Karpas-422 (cell line): ENCODE measurements around the gene LGI1. TPM values are rescaled to one million over a fixed set of nuclear protein-coding genes. Genes with fewer than 3 reads are reported as not detected.

Experiments used
- DNase-seq: peaks from one replicate; pipeline ENCODE4 v3.0.0-alpha.2; 2015
- H2AFZ ChIP-seq: fragments of 200-600 bp; sonication (generic); 2 replicates; pipeline ENCODE4 v1.6.1; 2014; ENCODE audit warnings: antibody characterized with exemption, low read length, mixed read lengths
- H3K27ac ChIP-seq: fragments of 200-600 bp; sonication (generic); 2 replicates; pipeline ENCODE4 v1.5.1; 2014; ENCODE audit warnings: mild to moderate bottlenecking, low read length, moderate library complexity
- H3K27me3 ChIP-seq: fragments of 200-600 bp; sonication (generic); 2 replicates; pipeline ENCODE4 v1.6.1; 2014; ENCODE audit warnings: low read length, mixed read lengths
- H3K36me3 ChIP-seq: fragments of 200-600 bp; sonication (generic); 2 replicates; pipeline ENCODE4 v1.6.1; 2014; ENCODE audit warnings: low read length, mixed read lengths; ENCODE audit not compliant: insufficient read depth
- H3K4me1 ChIP-seq: fragments of 200-600 bp; sonication (generic); 2 replicates; pipeline ENCODE4 v1.6.1; 2014; ENCODE audit warnings: mild to moderate bottlenecking, low read length, mixed read lengths
- H3K4me2 ChIP-seq: fragments of 200-600 bp; sonication (generic); 2 replicates; pipeline ENCODE4 v1.6.1; 2014; ENCODE audit warnings: low read length, low read depth, mild to moderate bottlenecking; ENCODE audit not compliant: poor library complexity, severe bottlenecking
- H3K4me3 ChIP-seq: fragments of 200-600 bp; sonication (generic); 2 replicates; pipeline ENCODE4 v1.5.1; 2014; ENCODE audit warnings: mild to moderate bottlenecking, antibody characterized with exemption, low read length, mixed read lengths
- H3K79me2 ChIP-seq: fragments of 200-600 bp; sonication (generic); 2 replicates; pipeline ENCODE4 v1.6.1; 2014; ENCODE audit warnings: mild to moderate bottlenecking, low read length, mixed read lengths
- H3K9ac ChIP-seq: fragments of 200-600 bp; sonication (generic); 2 replicates; pipeline ENCODE4 v1.6.0; 2014; ENCODE audit warnings: low read length
- H3K9me2 ChIP-seq: fragments of 200-600 bp; sonication (generic), shearing (Covaris generic); replicated peaks from 2 replicates; pipeline ENCODE4 v1.6.0; 2014; ENCODE audit warnings: mild to moderate bottlenecking, low read length, moderate library complexity; ENCODE audit not compliant: insufficient read depth
- H3K9me3 ChIP-seq: fragments of 300-700, 200-600 bp; sonication (generic); 2 replicates; pipeline ENCODE4 v1.6.1; 2014; ENCODE audit warnings: low read length, mixed read lengths
- H4K20me1 ChIP-seq: fragments of 200-600 bp; sonication (generic); 2 replicates; pipeline ENCODE4 v1.6.1; 2014; ENCODE audit warnings: mild to moderate bottlenecking, antibody characterized with exemption, low read length, low read depth; ENCODE audit not compliant: insufficient read depth
- total RNA-seq: library from RNA; depleted of rRNA; stranded (reverse); fragments of >200 nt; shearing (Covaris generic); gene quantifications from 2 replicates; pipeline ENCODE4 v1.2.3, GENCODE V29; 2014; ENCODE audit warnings: low replicate concordance

LGI1 gene
- total RNA-seq, 1 experiment from 2014 or later, result not detected

GRCh38 chr10:93758508-93758885 is 761 bp downstream of the LGI1 start:
- H3K79me2 ChIP-seq, result no peaks in the 10 kb centered on the region
- no peaks in the 10 kb centered on the region for H3K9me2 ChIP-seq
- no peaks in the 10 kb centered on the region for H3K9me3 ChIP-seq
- no peaks in the 10 kb centered on the region for H3K4me1 ChIP-seq
- H3K9ac ChIP-seq, result no peak overlapping the region
- no peak overlapping the region for H3K27ac ChIP-seq
- no peak for DNase-seq
- H2AFZ ChIP-seq, result no peak overlapping the region
- H4K20me1 ChIP-seq, result no peaks in the 10 kb centered on the region
- H3K27me3 ChIP-seq, result no peaks in the 10 kb centered on the region
- H3K36me3 ChIP-seq, result no peaks in the 10 kb centered on the region
- H3K4me2 ChIP-seq, result no peak overlapping the region
- H3K4me3 ChIP-seq, result no peak overlapping the region

DNA sequence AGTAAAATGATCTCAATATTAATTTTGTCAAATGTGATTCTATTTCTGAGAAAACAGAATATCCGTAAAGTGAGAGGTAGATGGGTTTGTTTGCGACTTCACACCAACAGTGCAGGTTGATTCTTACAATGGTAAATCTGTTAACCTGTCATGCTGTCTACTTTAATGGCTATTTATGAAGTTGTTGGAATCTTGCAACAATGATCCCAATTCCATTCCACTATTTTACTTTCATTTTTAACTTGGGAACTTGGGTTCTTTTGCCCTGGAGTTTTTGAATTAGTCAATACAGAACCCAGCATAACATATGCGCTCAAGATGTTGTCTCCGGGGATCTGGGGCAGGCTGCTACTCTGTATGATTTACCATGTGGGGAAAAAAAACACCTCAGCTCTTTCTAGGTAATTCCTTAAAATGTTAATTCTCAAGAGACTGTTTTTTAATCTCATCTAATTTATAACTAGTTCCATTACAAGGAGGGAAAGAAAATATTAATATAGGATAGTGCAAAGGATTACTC is 1.2 kb downstream of the LGI1 start:
- no peak overlapping the region for H3K27ac ChIP-seq
- no peak overlapping the region for H3K4me3 ChIP-seq
- H3K36me3 ChIP-seq, result no peaks in the 10 kb centered on the region
- H2AFZ ChIP-seq, result no peak overlapping the region
- no peaks in the 10 kb centered on the region for H3K79me2 ChIP-seq
- H3K4me1 ChIP-seq, result no peaks in the 10 kb centered on the region
- no peak for DNase-seq
- H3K9me2 ChIP-seq, result no peaks in the 10 kb centered on the region
- no peaks in the 10 kb centered on the region for H3K9me3 ChIP-seq
- H4K20me1 ChIP-seq, result no peaks in the 10 kb centered on the region
- H3K9ac ChIP-seq, result no peak overlapping the region
- H3K4me2 ChIP-seq, result no peak overlapping the region
- no peaks in the 10 kb centered on the region for H3K27me3 ChIP-seq

GRCh38 chr10:93760490-93760889 is 2.8 kb downstream of the LGI1 start:
- H4K20me1 ChIP-seq, result no peaks in the 10 kb centered on the region
- no peak overlapping the region for H3K4me3 ChIP-seq
- H3K4me1 ChIP-seq, result no peaks in the 10 kb centered on the region
- H3K79me2 ChIP-seq, result no peaks in the 10 kb centered on the region
- no peak for DNase-seq
- no peaks in the 10 kb centered on the region for H3K36me3 ChIP-seq
- no peaks in the 10 kb centered on the region for H3K9me2 ChIP-seq
- no peak overlapping the region for H3K9ac ChIP-seq
- H2AFZ ChIP-seq, result no peak overlapping the region
- H3K9me3 ChIP-seq, result no peaks in the 10 kb centered on the region
- no peak overlapping the region for H3K27ac ChIP-seq
- H3K4me2 ChIP-seq, result no peak overlapping the region
- no peaks in the 10 kb centered on the region for H3K27me3 ChIP-seq

- H4K20me1 ChIP-seq, result no peaks in the 10 kb centered on the region
- no peak overlapping the region for H3K4me2 ChIP-seq
- H3K36me3 ChIP-seq, result no peaks in the 10 kb centered on the region
- DNase-seq, result no peak
- no peak overlapping the region for H2AFZ ChIP-seq
- no peak overlapping the region for H3K4me3 ChIP-seq
- H3K4me1 ChIP-seq, result no peaks in the 10 kb centered on the region
- no peaks in the 10 kb centered on the region for H3K79me2 ChIP-seq
- no peaks in the 10 kb centered on the region for H3K27me3 ChIP-seq
- H3K9me2 ChIP-seq, result no peaks in the 10 kb centered on the region
- no peak overlapping the region for H3K27ac ChIP-seq
- no peaks in the 10 kb centered on the region for H3K9me3 ChIP-seq
- H3K9ac ChIP-seq, result no peak overlapping the region
Measured at GRCh38 chr10:93762979-93763391, 5.2 kb downstream of the LGI1 start.

GRCh38 chr10:93766918-93767317 is 9.2 kb downstream of the LGI1 start:
- Histone ChIP-seq H3K27ac (no peak overlapping the region), H3K9ac (no peak overlapping the region), H3K4me1 (no peaks in the 10 kb centered on the region), H3K79me2 (no peaks in the 10 kb centered on the region), H3K9me3 (no peaks in the 10 kb centered on the region), H3K4me3 (no peak overlapping the region), H3K9me2 (no peaks in the 10 kb centered on the region), H3K27me3 (no peaks in the 10 kb centered on the region), H3K4me2 (no peak overlapping the region), H2AFZ (no peak overlapping the region), H4K20me1 (no peaks in the 10 kb centered on the region), H3K36me3 (no peaks in the 10 kb centered on the region)
- DNase-seq, result no peak

GRCh38 chr10:93767724-93768399 is 10.1 kb downstream of the LGI1 start:
- H3K36me3 ChIP-seq, result no peaks in the 10 kb centered on the region
- no peak overlapping the region for H2AFZ ChIP-seq
- H3K4me2 ChIP-seq, result no peak overlapping the region
- H3K4me1 ChIP-seq, result no peaks in the 10 kb centered on the region
- no peak overlapping the region for H3K9ac ChIP-seq
- no peaks in the 10 kb centered on the region for H3K9me3 ChIP-seq
- H3K4me3 ChIP-seq, result no peak overlapping the region
- no peaks in the 10 kb centered on the region for H3K9me2 ChIP-seq
- no peak overlapping the region for H3K27ac ChIP-seq
- H3K27me3 ChIP-seq, result no peaks in the 10 kb centered on the region
- H3K79me2 ChIP-seq, result no peaks in the 10 kb centered on the region
- no peaks in the 10 kb centered on the region for H4K20me1 ChIP-seq
- no peak for DNase-seq

- no peak overlapping the region for H3K27ac ChIP-seq
- no peaks in the 10 kb centered on the region for H3K27me3 ChIP-seq
- DNase-seq, result no peak
Measured at GRCh38 chr10:93768892-93769291, 11.2 kb downstream of the LGI1 start.

GRCh38 chr10:93771354-93771753 is 13.6 kb downstream of the LGI1 start:
- no peaks in the 10 kb centered on the region for H3K27me3 ChIP-seq
- H3K36me3 ChIP-seq, result no peaks in the 10 kb centered on the region
- H3K9me2 ChIP-seq, result no peaks in the 10 kb centered on the region
- H3K9ac ChIP-seq, result no peak overlapping the region
- no peaks in the 10 kb centered on the region for H4K20me1 ChIP-seq
- H3K4me1 ChIP-seq, result no peaks in the 10 kb centered on the region
- H3K9me3 ChIP-seq, result no peaks in the 10 kb centered on the region
- no peak overlapping the region for H3K4me2 ChIP-seq
- no peak overlapping the region for H3K4me3 ChIP-seq
- H2AFZ ChIP-seq, result no peak overlapping the region
- DNase-seq, result no peak
- no peaks in the 10 kb centered on the region for H3K79me2 ChIP-seq
- H3K27ac ChIP-seq, result no peak overlapping the region

More at GRCh38 chr10:93768892-93769291, 11.2 kb downstream of the LGI1 start:
- Histone ChIP-seq H3K4me2 (no peak overlapping the region), H3K36me3 (no peaks in the 10 kb centered on the region), H4K20me1 (no peaks in the 10 kb centered on the region), H3K4me1 (no peaks in the 10 kb centered on the region), H3K9me3 (no peaks in the 10 kb centered on the region), H2AFZ (no peak overlapping the region), H3K9me2 (no peaks in the 10 kb centered on the region), H3K9ac (no peak overlapping the region), H3K4me3 (no peak overlapping the region), H3K79me2 (no peaks in the 10 kb centered on the region)
